Body of pancreas (tissue), 4 donors: ENCODE data around the gene BFAR. TPM values are rescaled to one million over a fixed set of nuclear protein-coding genes. Genes with fewer than 3 reads are reported as not detected.
A peak's percentile ranks its signal among the peaks of the same experiment; 100 is the strongest.
"Not testable (repeated sequence)": the region's sequence is repeated elsewhere in the genome, so short reads cannot be mapped to it uniquely, and the experiment has no call there.

Source experiments
- ATAC-seq: fragments of 150-250 bp; one replicate; pipeline ENCODE4 v1.9.1; 2016
- DNase-seq, 4 donors: peaks; one replicate each; pipeline ENCODE4 v3.0.0-alpha.2; 2019
- H3K27ac ChIP-seq, 4 donors: fragments of 200-600 bp; sonication (generic); 1 replicate in 3 of 4; 2 replicates in 1 of 4; pipeline versions ENCODE4 v1.5.1 to v1.6.1; 2016 to 2019; ENCODE audit warnings: mild to moderate bottlenecking in 1 of 4, mixed read lengths in 1 of 4, moderate library complexity in 1 of 4
- H3K27me3 ChIP-seq, 2 donors: fragments of 200-600 bp; sonication (generic); one replicate each; pipeline ENCODE4 v1.6.0; 2016; ENCODE audit warnings: mild to moderate bottlenecking in 1 of 2
- H3K36me3 ChIP-seq, 2 donors: fragments of 200-600 bp; sonication (generic); replicated peaks in 1 of 2; 2 replicates each; pipeline ENCODE4 v1.5.1; 2016; ENCODE audit warnings: low read depth in 2 of 2; ENCODE audit not compliant: insufficient read depth in 1 of 2
- H3K4me1 ChIP-seq: fragments of 200-600 bp; sonication (generic); one replicate; pipeline ENCODE4 v1.6.0; 2016
- H3K4me3 ChIP-seq, 2 donors: fragments of 200-600 bp; sonication (generic); 1 replicate in 1 of 2; 2 replicates in 1 of 2; pipeline ENCODE4 v1.5.1; 2016 to 2019
- H3K9me3 ChIP-seq, 3 donors: fragments of 200-600 bp; sonication (generic); 1 replicate in 2 of 3; 2 replicates in 1 of 3; pipeline ENCODE4 v1.5.1; 2016
- CTCF ChIP-seq, 7 experiments: fragments of 450-650 bp in 4 of 7; fragments of 200-600 bp in 3 of 7; sonication (generic) in 3 of 7; IDR thresholded peaks; one replicate each; pipeline ENCODE4 v1.5.1; 2016 to 2019; ENCODE audit warnings: antibody characterized with exemption in 7 of 7
- WGBS, 2 donors: methylation state at CpG; one replicate each; pipeline ENCODE4 v1.1.5; 2017; 5-methylcytosine and 5-hydroxymethylcytosine counted together
- intact Hi-C: fragments of 100-400 bp; cut with DNase I; formaldehyde crosslinking; loops from one replicate; pipeline ENCODE4 v1.15.1; 2023
- small RNA-seq: library from RNA; depleted of rRNA; stranded (forward); fragments of <200 nt; gene quantifications from one replicate; pipeline ENCODE3, GENCODE V24; 2016
- total RNA-seq, 2 donors: library from RNA; depleted of rRNA; stranded (reverse); fragments of >200 nt; gene quantifications; one replicate each; pipeline ENCODE4 v1.1.0, GENCODE V29; 2016

The BFAR gene
- total RNA-seq, 2 donors from 2014 or later, result 38.2 to 43.6 TPM

DNA sequence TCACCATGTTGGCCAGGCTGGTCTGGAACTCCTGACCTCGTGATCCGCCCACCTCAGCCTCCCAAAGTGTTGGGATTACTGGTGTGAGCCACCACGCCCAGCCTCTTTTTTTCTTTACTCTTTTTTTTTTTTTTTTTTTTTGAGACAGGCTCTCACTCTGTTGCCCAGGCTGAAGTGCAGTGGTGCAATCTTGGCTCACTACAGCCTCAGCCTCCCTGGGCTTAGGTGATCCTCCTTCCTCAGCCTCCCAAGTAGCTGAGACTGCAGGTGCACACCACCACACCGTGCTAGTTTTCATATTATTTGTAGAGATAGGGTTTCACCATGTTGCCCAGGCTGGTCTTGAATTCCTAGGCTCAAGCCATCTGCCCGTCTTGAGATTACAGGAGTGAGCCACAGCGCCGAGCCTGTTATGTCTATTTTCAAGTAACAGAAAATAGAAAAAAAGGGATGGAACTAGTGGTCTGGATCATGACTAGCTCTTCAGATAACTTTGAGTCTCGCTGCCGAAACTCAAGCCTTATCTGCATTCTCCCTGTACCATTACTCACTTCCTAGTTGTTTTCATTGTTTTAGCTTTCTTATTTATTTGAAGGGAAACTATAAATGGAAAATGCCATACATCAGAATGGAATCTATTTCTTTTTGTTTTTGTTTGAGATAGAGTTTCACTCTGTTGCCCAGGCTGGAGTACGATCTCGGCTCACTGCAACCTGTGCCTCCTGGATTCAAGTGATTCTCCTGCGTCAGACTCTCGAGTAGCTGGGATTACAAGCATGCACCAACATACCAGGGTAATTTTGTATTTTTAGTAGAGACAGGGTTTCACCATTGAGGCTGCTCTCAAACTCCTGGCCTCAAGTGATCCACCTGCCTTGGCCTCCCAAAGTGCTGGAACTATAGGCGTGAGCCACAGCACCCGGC lies 53.4 kb downstream of the BFAR start:
- H3K4me1 ChIP-seq, H3K27me3 ChIP-seq, H3K36me3 ChIP-seq, H3K4me3 ChIP-seq, intact Hi-C loops, DNase-seq, ATAC-seq, H3K27ac ChIP-seq, H3K9me3 ChIP-seq: not testable (repeated sequence)
- 85 to 91% methylated on average over 14 to 15 of the region's 15 CpGs for WGBS, 2 donors

DNA sequence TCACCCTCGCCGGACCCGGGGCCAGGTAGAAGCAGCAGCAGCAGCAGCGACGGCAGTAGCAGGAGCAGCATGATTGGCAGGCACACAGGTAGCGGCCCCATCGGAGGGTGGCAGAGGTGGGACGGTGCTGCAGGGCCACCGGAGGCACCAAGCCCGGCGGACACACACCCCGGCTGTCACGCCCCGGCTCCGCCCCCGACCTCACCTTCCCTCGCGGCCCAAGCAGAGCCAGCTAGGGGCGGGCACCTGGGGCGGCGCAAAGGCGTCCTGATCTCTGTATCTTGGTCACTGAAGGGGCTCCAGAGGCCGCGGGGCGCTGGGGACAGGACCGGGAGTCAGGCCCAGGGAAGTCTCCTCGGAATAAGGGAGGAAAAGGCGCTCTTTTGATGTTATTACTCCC lies 61.4 kb downstream of the BFAR start, which contains the start of gene PLA2G10:
PLA2G10 (minus strand) TSS at position 180 of the 400 bp plus-strand sequence; CDS start at position 101, 79 bp downstream.
- H3K4me1 ChIP-seq, H3K36me3 ChIP-seq, H3K27me3 ChIP-seq, H3K9me3 ChIP-seq, DNase-seq, H3K27ac ChIP-seq, H3K4me3 ChIP-seq, intact Hi-C loops: not testable (repeated sequence)
- WGBS, 2 donors, result no CpG with 5 or more reads among the region's 28 CpGs
- ATAC-seq, result peak; percentile 33

- peak in 1 of 7 experiments; percentile 13 for TF ChIP-seq CTCF (IDR thresholded peaks at IDR 0.05)
- intact Hi-C loops, DNase-seq, H3K27ac ChIP-seq, H3K4me1 ChIP-seq, H3K9me3 ChIP-seq, H3K4me3 ChIP-seq, H3K27me3 ChIP-seq, H3K36me3 ChIP-seq: not testable (repeated sequence)
- ATAC-seq, result peak; percentile 45
- 26% methylated on average over 2 of the region's 7 CpGs; no CpG with 5 or more reads in 1 of the 2 donors for WGBS, 2 donors
Observed at GRCh38 chr16:14701859-14702258, 69.1 kb downstream of the BFAR start.

DNA sequence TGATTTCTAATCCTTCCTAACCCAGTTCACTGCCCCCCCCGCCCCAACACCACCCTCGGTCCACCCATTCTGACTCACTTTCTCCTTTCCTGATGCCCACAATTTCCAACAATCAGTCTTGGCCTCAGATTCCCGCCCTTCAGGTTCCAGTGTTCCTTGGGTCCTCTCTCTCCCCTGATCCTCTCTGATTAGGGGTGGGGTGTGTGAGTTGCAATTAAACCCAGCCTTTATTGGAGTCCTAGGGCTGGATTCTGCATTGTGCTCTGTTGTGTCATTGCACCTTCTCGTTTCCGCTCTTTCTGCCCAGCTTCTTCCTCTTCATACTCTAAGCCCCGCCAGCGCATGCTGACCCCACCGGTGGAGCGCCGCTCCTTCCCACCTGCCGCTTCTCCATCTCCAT lies 69.9 kb downstream of the BFAR start:
- no CpG with 5 or more reads among the region's 11 CpGs for WGBS, 2 donors
- ATAC-seq, intact Hi-C loops, H3K4me3 ChIP-seq, H3K36me3 ChIP-seq, DNase-seq, H3K27ac ChIP-seq, H3K27me3 ChIP-seq, H3K4me1 ChIP-seq, H3K9me3 ChIP-seq: not testable (repeated sequence)

GRCh38 chr16:14703156-14704011 lies 70.6 kb downstream of the BFAR start, which contains the start of gene NPIPA3:
Gene NPIPA3 (plus strand): TSS chr16:14703411. CDS start chr16:14708944, 5,533 bp downstream.
- H3K27ac ChIP-seq, H3K36me3 ChIP-seq: not testable (repeated sequence)
- WGBS, 2 donors, result no CpG with 5 or more reads among the region's 73 CpGs

More at GRCh38 chr16:14703156-14704011, 70.6 kb downstream of the BFAR start, which contains the start of gene NPIPA3:
- H3K9me3 ChIP-seq, H3K4me1 ChIP-seq, intact Hi-C loops, DNase-seq, H3K27me3 ChIP-seq, H3K4me3 ChIP-seq: not testable (repeated sequence)
- ATAC-seq, result peak; percentile 96

Small RNAs within 50 kb of the gene (small RNA-seq; reads per million reads assigned to genes)
- gene RN7SL274P, result not detected
- not detected for gene RNU7-125P

Other genes with a start within 250 kb of the BFAR start
- 10 to 100 TPM; 24.1 to 99.9 TPM for gene PARN, start 2.7 kb upstream of the BFAR start, total RNA-seq
- 1 to 10 TPM in 1 of 2 donors, not detected in 1; 2.6 TPM for gene PLA2G10, start 61.4 kb downstream of the BFAR start, total RNA-seq
- gene NPIPA3, start 70.5 kb downstream of the BFAR start, total RNA-seq, result not detected
- not detected for gene NPIPA2, start 109.6 kb downstream of the BFAR start, total RNA-seq
- gene NOMO1, start 200.8 kb downstream of the BFAR start, total RNA-seq, result 100 to 1,000 TPM in 1 of 2 donors, 10 to 100 TPM in 1; 49.4 to 102 TPM